B cell (primary cell): Measurements from ENCODE around the gene TMEM86A. TPM values are rescaled to one million over a fixed set of nuclear protein-coding genes. Genes with fewer than 3 reads are reported as not detected.

ENCODE experiments used
- ATAC-seq: fragments of 200-7000 bp; cut with Tn5 transposase; one replicate; pipeline ENCODE4 v1.10.0; 2021; ENCODE audit warnings: low read depth, mild to moderate bottlenecking, moderate number of reproducible peaks, moderate library complexity
- CTCF ChIA-PET: fragments of 350-600 bp; sonication (Branson Sonifier 250); formaldehyde crosslinking; loops from one replicate; lab custom pipeline; 2021; ENCODE audit warnings: antibody characterized with exemption, inconsistent platforms; lab: Charles Lee
- POLR2A ChIA-PET: fragments of 350-600 bp; sonication (Branson Sonifier 250); formaldehyde crosslinking; loops from one replicate; lab custom pipeline; 2021; ENCODE audit warnings: antibody characterized with exemption; lab: Charles Lee
- DNase-seq: peaks from one replicate; pipeline ENCODE4 v3.0.0; 2013
- H2AFZ ChIP-seq: 2 replicates; pipeline ENCODE4 v1.6.1; 2012; ENCODE audit warnings: mild to moderate bottlenecking, low read depth, low read length; ENCODE audit not compliant: insufficient read depth, poor library complexity, severe bottlenecking
- H3K27ac ChIP-seq, 2 donors: 1 replicate in 1 of 2; 2 replicates in 1 of 2; pipeline ENCODE4 v1.5.1; 2012 to 2013; ENCODE audit warnings: low read length in 2 of 2, mild to moderate bottlenecking in 2 of 2, moderate library complexity in 1 of 2
- H3K27me3 ChIP-seq, 4 experiments: fragments of 200-600 bp in 1 of 4; sonication (generic) in 1 of 4; replicated peaks in 1 of 4; 1 replicate in 2 of 4; 2 replicates in 2 of 4; pipeline versions ENCODE4 v1.6.1 to v1.7.0; 2013 to 2016; ENCODE audit warnings: low read length in 3 of 4, mild to moderate bottlenecking in 2 of 4, mixed read lengths in 1 of 4, moderate library complexity in 1 of 4; ENCODE audit not compliant: insufficient read depth in 4 of 4, control insufficient read depth in 3 of 4; ENCODE audit errors: control extremely low read depth in 1 of 4
- H3K36me3 ChIP-seq, 2 experiments: replicated peaks in 1 of 2; 1 replicate in 1 of 2; 2 replicates in 1 of 2; pipeline versions ENCODE4 v1.6.1 to v1.7.1; 2013; ENCODE audit warnings: low read length in 1 of 2; ENCODE audit not compliant: insufficient read depth in 2 of 2, control insufficient read depth in 1 of 2; ENCODE audit errors: control extremely low read depth in 1 of 2, extremely low read depth in 1 of 2
- H3K4me1 ChIP-seq, 2 donors: fragments of 200-600 bp in 1 of 2; sonication (generic) in 1 of 2; 1 replicate in 1 of 2; 2 replicates in 1 of 2; pipeline versions ENCODE4 v1.5.1 to v1.6.1; 2013 to 2017; ENCODE audit warnings: low read length in 2 of 2; ENCODE audit not compliant: control insufficient read depth in 2 of 2, insufficient read depth in 2 of 2
- H3K4me2 ChIP-seq: replicated peaks from 2 replicates; pipeline ENCODE3; 2012; ENCODE audit warnings: mild to moderate bottlenecking, low read depth, low read length; ENCODE audit not compliant: poor library complexity, severe bottlenecking
- H3K4me3 ChIP-seq, 5 experiments: fragments of 200-600 bp in 1 of 5; sonication (generic) in 1 of 5; 1 replicate in 3 of 5; 2 replicates in 2 of 5; pipeline versions ENCODE4 v1.5.1 to v1.7.0; 2011 to 2016; ENCODE audit warnings: low read length in 4 of 5, mild to moderate bottlenecking in 4 of 5, low read depth in 2 of 5, control low read depth in 1 of 5, moderate library complexity in 1 of 5; ENCODE audit not compliant: insufficient read depth in 1 of 5; ENCODE audit errors: control extremely low read depth in 1 of 5, extremely low read depth in 1 of 5
- H3K79me2 ChIP-seq: fragments of 200-600 bp; sonication (generic); one replicate; pipeline ENCODE4 v1.6.0; 2016; ENCODE audit warnings: low read length; ENCODE audit not compliant: control insufficient read depth, insufficient read depth
- H3K9ac ChIP-seq: fragments of 200-600 bp; sonication (generic); 2 replicates; pipeline ENCODE4 v1.6.1; 2017; ENCODE audit warnings: mild to moderate bottlenecking, low read length, moderate library complexity
- H3K9me3 ChIP-seq, 3 donors: one replicate each; pipeline versions ENCODE4 v1.6.1 to v1.7.1; 2013; ENCODE audit warnings: low read length in 2 of 3; ENCODE audit not compliant: control insufficient read depth in 2 of 3, insufficient read depth in 1 of 3; ENCODE audit errors: control extremely low read depth in 1 of 3
- H4K20me1 ChIP-seq: 2 replicates; pipeline ENCODE4 v1.6.0; 2012; ENCODE audit warnings: mild to moderate bottlenecking, low read length; ENCODE audit not compliant: insufficient read depth, control insufficient read depth, poor library complexity, severe bottlenecking
- H3K27ac Mint-ChIP-seq: one replicate; pipeline ENCODE4 v1.8.0; 2021; ENCODE audit warnings: mixed read lengths
- H3K27me3 Mint-ChIP-seq: one replicate; pipeline ENCODE4 v1.8.0; 2021; ENCODE audit warnings: mixed read lengths
- H3K4me1 Mint-ChIP-seq: one replicate; pipeline ENCODE4 v1.8.0; 2021; ENCODE audit warnings: mixed read lengths
- H3K4me3 Mint-ChIP-seq: one replicate; pipeline ENCODE4 v1.8.0; 2021; ENCODE audit warnings: mixed read lengths
- H3K9me3 Mint-ChIP-seq: one replicate; pipeline ENCODE4 v1.8.0; 2022; ENCODE audit warnings: mixed read lengths; ENCODE audit not compliant: insufficient read depth
- CTCF ChIP-seq: fragments of 200-600 bp; IDR thresholded peaks from one replicate; pipeline ENCODE4 v1.8.0; 2022; ENCODE audit warnings: antibody characterized with exemption, mild to moderate bottlenecking
- EZH2 ChIP-seq: IDR thresholded peaks from 2 replicates; pipeline ENCODE4 v1.6.1; 2012; ENCODE audit warnings: borderline replicate concordance, low read depth, mild to moderate bottlenecking, moderate library complexity, low read length; ENCODE audit not compliant: insufficient read depth, poor library complexity, severe bottlenecking
- WGBS: methylation state at CpG from one replicate; pipeline ENCODE4 v1.1.5; 2013; ENCODE audit warnings: missing lambda C conversion rate; ENCODE audit not compliant: insufficient coverage; 5-methylcytosine and 5-hydroxymethylcytosine counted together
- intact Hi-C: fragments of 100-400 bp; cut with micrococcal nuclease; formaldehyde crosslinking; loops from one replicate; pipeline ENCODE4 v1.10.0; 2022
- polyA plus RNA-seq: library from polyadenylated mRNA; depleted of rRNA; stranded (reverse); fragments of >200 nt; gene quantifications from 2 replicates; pipeline ENCODE4 v1.2.3, GENCODE V29; 2012
- total RNA-seq, 2 donors: library from RNA; stranded (reverse); fragments of 120-200 nt in 1 of 2; gene quantifications; 1 replicate in 1 of 2; 2 replicates in 1 of 2; pipeline versions ENCODE4 v1.2.3 to v1.2.4, GENCODE V29; 2013 to 2022

The TMEM86A gene
- total and polyA plus RNA-seq, 2 donors (not counting 1 experiment from before 2014, with no cell fraction given), result 0.40 to 1.1 TPM

DNA sequence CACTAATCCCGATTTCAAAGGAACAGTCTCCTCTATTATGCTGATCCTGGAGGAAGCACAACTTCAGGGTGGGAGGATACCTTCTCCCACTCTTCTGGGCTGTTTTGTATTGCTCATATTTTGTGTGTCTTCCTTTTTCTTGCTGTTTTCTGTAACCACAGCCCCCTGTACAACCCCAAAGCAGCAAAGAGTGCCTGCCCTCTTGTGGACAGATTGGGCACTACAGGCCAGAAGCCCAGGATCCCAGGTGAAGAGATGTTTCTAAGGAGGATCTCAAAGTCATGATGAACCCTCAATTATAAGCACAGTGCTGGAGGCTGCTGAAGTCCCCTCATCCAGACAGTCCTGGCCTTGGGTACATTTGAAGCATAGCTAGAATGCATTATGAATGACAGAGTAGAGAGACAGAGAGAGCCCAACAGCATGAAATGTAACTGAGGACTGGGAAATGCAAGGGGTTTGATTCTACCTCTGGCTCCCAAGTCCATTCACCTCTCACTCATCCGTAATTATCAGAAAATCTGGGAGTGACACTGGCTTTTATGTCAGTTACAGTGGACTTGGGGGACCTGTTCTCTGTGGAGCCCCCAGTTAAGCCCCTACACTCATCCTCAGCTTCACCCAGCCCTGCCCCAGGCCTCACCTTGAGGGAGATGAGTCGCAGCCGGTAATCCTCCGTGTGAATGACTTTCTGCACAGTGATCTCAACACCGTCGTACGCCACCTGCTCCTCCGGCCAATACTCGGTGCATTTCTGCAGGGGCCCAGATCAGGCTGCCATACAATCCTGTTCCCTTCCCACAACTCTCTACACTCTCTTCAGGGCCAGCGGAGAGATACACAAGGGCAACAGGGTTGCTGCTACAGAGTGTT lies 33.6 kb downstream of the TMEM86A start:
- Mint-ChIP-seq H3K27me3 (peaks cover 9% of the 10 kb centered on the region), H3K27ac (no peak overlapping the region), H3K9me3 (no peaks in the 10 kb centered on the region), H3K4me1 (peaks cover 15% of the 10 kb centered on the region), H3K4me3 (no peak overlapping the region)
- H3K27me3 ChIP-seq, result peaks cover 0 to 3% (median 0%) of the 10 kb centered on the region in 4 experiments
- peak overlapping the region in 1 of 2 donors; percentile 21 for H3K27ac ChIP-seq
- H3K36me3 ChIP-seq, result no peaks in the 10 kb centered on the region
- no peak overlapping the region for H3K9ac ChIP-seq
- peaks cover 12 to 17% of the 10 kb centered on the region in 2 donors for H3K4me1 ChIP-seq
- intact Hi-C loops, result loop anchor here (1.0 to 5.0 kb wide), 3 partner anchors 11 to 617 kb away; no protein-coding TSS in a partner anchor
- H2AFZ ChIP-seq, result peak overlapping the region; percentile 46
- no peaks in the 10 kb centered on the region for H4K20me1 ChIP-seq
- peak; percentile 97 for TF ChIP-seq CTCF
- TF ChIP-seq EZH2, result no peak
- 95% methylated on average over 9 of the region's 11 CpGs for WGBS
- peak overlapping the region; percentile 48 for H3K4me2 ChIP-seq
- ATAC-seq (peak; percentile 78), DNase-seq (peak; percentile 79)
- H3K9me3 ChIP-seq, result no peaks in the 10 kb centered on the region
- no peaks in the 10 kb centered on the region for H3K79me2 ChIP-seq
- CTCF ChIA-PET, result interaction anchor here (0.8 to 7.8 kb wide), 21 partner anchors 9 to 631 kb away, joined by 3 to 92 read pairs (median 5); partner anchors contain the start of gene TMEM86A
- H3K4me3 ChIP-seq, result no peak overlapping the region
- POLR2A ChIA-PET, result no interaction called here

GRCh38 chr11:18733202-18733601 lies 34.6 kb downstream of the TMEM86A start:
- peaks cover 9% of the 10 kb centered on the region for H3K27me3 Mint-ChIP-seq
- intact Hi-C loops, result loop anchor here (5.0 kb wide), 1 partner anchor 491 kb away; no protein-coding TSS in a partner anchor
- ATAC-seq (no peak), DNase-seq (no peak)
- H4K20me1 ChIP-seq, result no peaks in the 10 kb centered on the region
- peaks cover 0 to under 1% (median 0%) of the 10 kb centered on the region in 4 experiments for H3K27me3 ChIP-seq
- H2AFZ ChIP-seq, result no peak overlapping the region
- no peaks in the 10 kb centered on the region for H3K79me2 ChIP-seq
- no peaks in the 10 kb centered on the region for H3K36me3 ChIP-seq
- peaks cover 9 to 11% of the 10 kb centered on the region in 2 donors for H3K4me1 ChIP-seq
- no peak overlapping the region for H3K27ac ChIP-seq
- H3K4me3 ChIP-seq, result no peak overlapping the region
- H3K4me2 ChIP-seq, result no peak overlapping the region
- peaks cover 10% of the 10 kb centered on the region for H3K4me1 Mint-ChIP-seq
- H3K9me3 ChIP-seq, result no peaks in the 10 kb centered on the region
- CTCF ChIA-PET, result interaction anchor here (1.7 to 7.8 kb wide), 3 partner anchors 11 to 617 kb away, joined by 6 to 92 read pairs (median 59); no protein-coding TSS in a partner anchor
- no peaks in the 10 kb centered on the region for H3K9me3 Mint-ChIP-seq
- TF ChIP-seq CTCF (no peak), EZH2 (no peak)
- WGBS, result 91% methylated on average over 13 of the region's 16 CpGs
- H3K4me3 Mint-ChIP-seq, result no peak overlapping the region
- POLR2A ChIA-PET, result no interaction called here
- H3K27ac Mint-ChIP-seq, result no peak overlapping the region
- no peak overlapping the region for H3K9ac ChIP-seq
